Stomach (tissue), 4 donors: ENCODE measurements around the gene URI1.

Experiments used
- CTCF ChIP-seq, 7 experiments: fragments of 450-650 bp in 4 of 7; fragments of 200-600 bp in 3 of 7; sonication (generic) in 3 of 7; IDR thresholded peaks; one replicate each; pipeline ENCODE4 v1.5.1; 2016 to 2019; ENCODE audit warnings: antibody characterized with exemption in 7 of 7, control low read depth in 2 of 7, mild to moderate bottlenecking in 1 of 7
- POLR2A ChIP-seq, 4 donors: fragments of 450-650 bp; IDR thresholded peaks; one replicate each; pipeline ENCODE4 v1.6.1; 2016; ENCODE audit warnings: antibody characterized with exemption in 4 of 4, control low read depth in 2 of 4, mild to moderate bottlenecking in 1 of 4, moderate library complexity in 1 of 4

DNA sequence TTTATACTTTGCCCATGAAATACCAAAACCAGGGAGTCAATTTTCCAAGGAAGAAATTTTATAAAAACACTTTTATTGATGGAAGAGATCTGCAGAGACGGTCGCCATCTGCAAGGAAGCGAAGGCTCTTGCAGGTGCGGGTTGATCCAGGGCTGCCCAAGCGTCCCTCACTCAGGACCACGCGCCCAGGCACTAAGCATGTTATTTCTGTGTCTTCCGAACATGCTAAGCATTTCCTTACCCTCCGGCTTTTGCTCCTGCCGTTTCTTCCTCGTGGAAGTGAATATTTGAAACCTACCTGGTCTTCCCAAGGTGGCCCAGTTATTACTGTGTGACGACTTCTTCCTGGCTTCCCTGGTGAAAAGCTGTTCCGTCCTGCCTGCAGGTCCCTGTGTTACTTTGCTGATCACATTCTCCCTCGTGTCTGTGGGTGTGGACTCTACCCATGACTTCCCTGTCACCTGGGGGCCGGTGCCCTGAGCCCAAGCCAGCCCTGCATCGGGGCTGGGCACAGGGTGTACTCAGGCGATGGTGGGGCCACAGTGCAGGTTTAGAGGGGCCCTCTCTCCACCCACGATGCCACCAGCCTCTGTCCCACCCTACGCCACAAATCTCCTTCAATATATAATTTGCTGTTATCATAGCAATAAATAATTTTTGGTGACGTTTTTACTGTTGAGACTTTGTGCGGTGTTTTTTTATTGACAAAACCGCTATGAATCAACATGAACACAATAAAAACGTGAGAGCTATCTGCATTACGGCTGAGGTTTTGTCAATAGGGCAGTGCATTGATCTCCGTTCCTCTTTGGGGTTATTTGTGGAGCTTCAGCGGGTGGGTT, 119.4 kb downstream of the URI1 start:
- TF ChIP-seq CTCF (IDR thresholded peaks at IDR 0.05) (no peak), POLR2A (IDR thresholded peaks at IDR 0.05) (no peak)
